ENCODE data around the gene FIBCD1.

DNA sequence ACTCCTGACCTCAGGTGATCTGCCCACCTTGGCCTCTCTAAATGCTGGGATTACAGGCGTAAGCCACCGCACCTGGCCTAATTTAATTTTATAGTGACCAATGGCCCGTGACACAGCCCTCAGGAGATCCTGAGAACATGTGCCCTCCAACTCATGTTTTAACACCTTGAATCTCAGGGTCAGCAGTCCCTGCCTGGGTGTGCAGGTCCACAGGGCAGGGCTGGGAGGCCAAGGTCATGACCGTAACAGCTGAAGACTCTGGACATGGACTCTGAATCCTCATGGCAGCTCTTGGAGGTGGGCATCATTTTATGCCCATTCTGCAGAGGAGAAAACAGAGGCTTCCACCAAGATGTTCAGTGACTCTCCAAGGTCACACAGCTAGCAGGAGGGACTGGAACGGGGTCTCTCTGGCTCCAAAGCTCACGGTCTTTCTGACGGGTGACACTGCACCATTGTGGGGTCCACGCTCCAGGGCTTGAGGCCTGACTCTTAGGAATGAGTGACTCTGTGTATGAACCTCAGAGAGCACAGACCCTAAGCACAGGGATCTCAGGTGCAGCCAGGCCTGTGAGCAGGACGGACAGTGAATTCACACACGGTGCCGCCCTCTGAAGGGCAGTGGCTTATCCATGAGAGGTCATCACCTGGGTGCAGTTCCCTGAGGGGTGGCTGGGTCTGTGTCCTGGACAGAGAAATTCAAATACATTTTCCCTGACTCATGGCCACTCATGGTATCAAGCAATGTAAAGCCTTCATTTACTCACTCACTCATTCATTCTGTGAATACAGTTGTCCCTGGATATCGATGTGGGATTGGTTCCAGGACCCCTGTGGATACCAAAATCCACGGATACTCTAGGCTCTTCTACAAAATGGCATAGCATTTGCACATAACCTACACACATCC, 37.1 kb upstream of the FIBCD1 start:
- TF ChIP-seq TAF1 (IDR thresholded peaks at IDR 0.05; ENCODE audit: low read depth, low read length) (no peak), POLR2A (IDR thresholded peaks at IDR 0.05; ENCODE audit: low read depth, low read length) (no peak), POLR2AphosphoS5 (IDR thresholded peaks at IDR 0.05; ENCODE audit: low read depth, low read length) (no peak), SPI1 (IDR thresholded peaks at IDR 0.05; ENCODE audit: low read depth, low read length) (no peak), POU2F2 (IDR thresholded peaks at IDR 0.05; ENCODE audit: low read depth, low read length) (no peak)
